OCI-LY7 (cell line): ENCODE results near the gene CABCOCO1. TPM values are rescaled to one million over a fixed set of nuclear protein-coding genes. Genes with fewer than 3 reads are reported as not detected.

Experiments
- BruUV-seq: library from RNA; stranded (reverse); fragments of 400-500 nt; replicated peaks from 2 replicates; lab custom pipeline; 2021; lab: Mats Ljungman, UMichigan
- CTCF ChIA-PET: fragments of 300-600 bp; sonication (Branson Sonifier 250); formaldehyde crosslinking; loops from one replicate; lab custom pipeline; 2022; ENCODE audit warnings: antibody characterized with exemption; ENCODE audit not compliant: unreplicated experiment; lab: Charles Lee
- POLR2A ChIA-PET: fragments of 300-600 bp; sonication (Branson Sonifier 250); formaldehyde crosslinking; loops from one replicate; lab custom pipeline; 2022; ENCODE audit warnings: antibody characterized with exemption; lab: Charles Lee
- DNase-seq: peaks from one replicate; pipeline ENCODE4 v3.0.0-alpha.2; 2015; ENCODE audit warnings: low spot score
- H2AFZ ChIP-seq: fragments of 200-600 bp; sonication (generic), shearing (Covaris generic); 2 replicates; pipeline ENCODE4 v1.6.1; 2014; ENCODE audit warnings: mild to moderate bottlenecking, antibody characterized with exemption, low read length, moderate library complexity
- H3K27ac ChIP-seq: fragments of 200-600 bp; sonication (generic); 2 replicates; pipeline ENCODE4 v1.5.1; 2014; ENCODE audit warnings: mixed run types, low read depth, mild to moderate bottlenecking, moderate library complexity, low read length, inconsistent platforms; ENCODE audit not compliant: poor library complexity, severe bottlenecking
- H3K36me3 ChIP-seq: fragments of 200-600 bp; sonication (generic); 2 replicates; pipeline ENCODE4 v1.6.1; 2014; ENCODE audit warnings: mild to moderate bottlenecking, antibody characterized with exemption, low read length, moderate library complexity, mixed read lengths; ENCODE audit not compliant: insufficient read depth
- H3K4me1 ChIP-seq: fragments of 200-600 bp; sonication (generic); 2 replicates; pipeline ENCODE4 v1.5.1; 2014; ENCODE audit warnings: mild to moderate bottlenecking, low read length; ENCODE audit not compliant: insufficient read depth, poor library complexity, severe bottlenecking
- H3K4me2 ChIP-seq: fragments of 200-600 bp; sonication (generic); 2 replicates; pipeline ENCODE4 v1.6.1; 2014; ENCODE audit warnings: mild to moderate bottlenecking, low read length
- H3K4me3 ChIP-seq: fragments of 200-600 bp; sonication (generic); 2 replicates; pipeline ENCODE4 v1.5.1; 2014; ENCODE audit warnings: mild to moderate bottlenecking, low read depth, low read length; ENCODE audit not compliant: poor library complexity, severe bottlenecking
- H3K79me2 ChIP-seq: fragments of 200-600 bp; sonication (generic); 2 replicates; pipeline ENCODE4 v1.6.1; 2016; ENCODE audit warnings: low read depth, mild to moderate bottlenecking, low read length, moderate library complexity, mixed read lengths; ENCODE audit not compliant: insufficient read depth
- H3K9me2 ChIP-seq: fragments of 200-600 bp; sonication (generic); 2 replicates; pipeline ENCODE4 v1.6.1; 2016; ENCODE audit warnings: mild to moderate bottlenecking, low read length, mixed read lengths; ENCODE audit not compliant: insufficient read depth
- H3K9me3 ChIP-seq: fragments of 200-600 bp; sonication (generic); 2 replicates; pipeline ENCODE4 v1.6.1; 2014; ENCODE audit warnings: mild to moderate bottlenecking, mixed run types, low read length, mixed read lengths
- H4K20me1 ChIP-seq: fragments of 200-600 bp; sonication (generic); 2 replicates; pipeline ENCODE4 v1.6.1; 2014; ENCODE audit warnings: mild to moderate bottlenecking, antibody characterized with exemption, low read length, moderate library complexity, mixed read lengths; ENCODE audit not compliant: insufficient read depth
- EZH2phosphoT487 ChIP-seq: fragments of 200-600 bp; sonication (generic); IDR thresholded peaks from 2 replicates; pipeline ENCODE4 v1.6.1; 2018; ENCODE audit warnings: low read depth, borderline replicate concordance, mild to moderate bottlenecking, mixed run types, antibody characterized with exemption, low read length, moderate library complexity, mixed read lengths
- intact Hi-C: fragments of 100-400 bp; cut with micrococcal nuclease; formaldehyde crosslinking; loops from one replicate; pipeline ENCODE4 v1.10.0; 2022; ENCODE audit not compliant: unreplicated experiment
- total RNA-seq, 2 experiments: library from RNA; depleted of rRNA in 1 of 2; stranded (reverse); fragments of >200 nt in 1 of 2; shearing (Covaris generic) in 1 of 2; gene quantifications; 2 replicates each; pipeline ENCODE4 v1.2.3, GENCODE V29; 2014 to 2022
- TF ChIP-seq, protein P1 (sequence below): fragments of 200-600 bp; sonication (generic); conservative IDR thresholded peaks from 2 replicates; pipeline ENCODE4 v1.5.1; 2014; ENCODE audit warnings: mild to moderate bottlenecking, antibody characterized with exemption, low read length, moderate library complexity, mixed read lengths

CABCOCO1 gene
- total RNA-seq, 2 experiments from 2014 or later: not detected

DNA sequence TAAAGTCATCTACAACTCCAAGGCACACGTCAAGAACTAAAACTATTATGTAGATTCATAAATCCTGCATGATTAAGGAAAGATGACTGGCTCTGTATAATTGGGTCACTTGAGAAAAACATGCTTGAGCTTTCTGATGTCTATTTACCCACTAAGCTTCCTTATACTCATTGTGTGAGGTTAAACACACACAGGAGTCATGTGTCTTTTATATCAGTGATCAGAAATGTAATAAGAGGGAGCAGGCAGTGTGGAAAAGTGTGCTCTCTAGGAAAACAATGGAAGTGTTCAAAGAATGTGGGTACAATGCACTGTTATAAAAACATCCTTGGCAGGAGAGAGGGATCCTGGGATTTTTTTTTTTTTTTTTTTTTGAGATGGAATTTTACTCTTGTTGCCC is 130.2 kb downstream of the CABCOCO1 start:
- no peak overlapping the region for H3K4me3 ChIP-seq
- H3K79me2 ChIP-seq: no peaks in the 10 kb centered on the region
- TF ChIP-seq EZH2phosphoT487: no peak
- TF ChIP-seq, protein P1, sequence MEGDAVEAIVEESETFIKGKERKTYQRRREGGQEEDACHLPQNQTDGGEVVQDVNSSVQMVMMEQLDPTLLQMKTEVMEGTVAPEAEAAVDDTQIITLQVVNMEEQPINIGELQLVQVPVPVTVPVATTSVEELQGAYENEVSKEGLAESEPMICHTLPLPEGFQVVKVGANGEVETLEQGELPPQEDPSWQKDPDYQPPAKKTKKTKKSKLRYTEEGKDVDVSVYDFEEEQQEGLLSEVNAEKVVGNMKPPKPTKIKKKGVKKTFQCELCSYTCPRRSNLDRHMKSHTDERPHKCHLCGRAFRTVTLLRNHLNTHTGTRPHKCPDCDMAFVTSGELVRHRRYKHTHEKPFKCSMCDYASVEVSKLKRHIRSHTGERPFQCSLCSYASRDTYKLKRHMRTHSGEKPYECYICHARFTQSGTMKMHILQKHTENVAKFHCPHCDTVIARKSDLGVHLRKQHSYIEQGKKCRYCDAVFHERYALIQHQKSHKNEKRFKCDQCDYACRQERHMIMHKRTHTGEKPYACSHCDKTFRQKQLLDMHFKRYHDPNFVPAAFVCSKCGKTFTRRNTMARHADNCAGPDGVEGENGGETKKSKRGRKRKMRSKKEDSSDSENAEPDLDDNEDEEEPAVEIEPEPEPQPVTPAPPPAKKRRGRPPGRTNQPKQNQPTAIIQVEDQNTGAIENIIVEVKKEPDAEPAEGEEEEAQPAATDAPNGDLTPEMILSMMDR: no peak
- H3K9me2 ChIP-seq: no peaks in the 10 kb centered on the region
- no peaks in the 10 kb centered on the region for H4K20me1 ChIP-seq
- POLR2A ChIA-PET: no interaction called here
- intact Hi-C loops: no loop called here
- H2AFZ ChIP-seq: no peak overlapping the region
- H3K9me3 ChIP-seq: no peaks in the 10 kb centered on the region
- H3K4me1 ChIP-seq: no peaks in the 10 kb centered on the region
- no peak overlapping the region for H3K27ac ChIP-seq
- no peaks in the 10 kb centered on the region for H3K36me3 ChIP-seq
- no peak overlapping the region for H3K4me2 ChIP-seq
- no peak for DNase-seq
- CTCF ChIA-PET: no interaction called here
- BruUV-seq: no TSS peak

DNA sequence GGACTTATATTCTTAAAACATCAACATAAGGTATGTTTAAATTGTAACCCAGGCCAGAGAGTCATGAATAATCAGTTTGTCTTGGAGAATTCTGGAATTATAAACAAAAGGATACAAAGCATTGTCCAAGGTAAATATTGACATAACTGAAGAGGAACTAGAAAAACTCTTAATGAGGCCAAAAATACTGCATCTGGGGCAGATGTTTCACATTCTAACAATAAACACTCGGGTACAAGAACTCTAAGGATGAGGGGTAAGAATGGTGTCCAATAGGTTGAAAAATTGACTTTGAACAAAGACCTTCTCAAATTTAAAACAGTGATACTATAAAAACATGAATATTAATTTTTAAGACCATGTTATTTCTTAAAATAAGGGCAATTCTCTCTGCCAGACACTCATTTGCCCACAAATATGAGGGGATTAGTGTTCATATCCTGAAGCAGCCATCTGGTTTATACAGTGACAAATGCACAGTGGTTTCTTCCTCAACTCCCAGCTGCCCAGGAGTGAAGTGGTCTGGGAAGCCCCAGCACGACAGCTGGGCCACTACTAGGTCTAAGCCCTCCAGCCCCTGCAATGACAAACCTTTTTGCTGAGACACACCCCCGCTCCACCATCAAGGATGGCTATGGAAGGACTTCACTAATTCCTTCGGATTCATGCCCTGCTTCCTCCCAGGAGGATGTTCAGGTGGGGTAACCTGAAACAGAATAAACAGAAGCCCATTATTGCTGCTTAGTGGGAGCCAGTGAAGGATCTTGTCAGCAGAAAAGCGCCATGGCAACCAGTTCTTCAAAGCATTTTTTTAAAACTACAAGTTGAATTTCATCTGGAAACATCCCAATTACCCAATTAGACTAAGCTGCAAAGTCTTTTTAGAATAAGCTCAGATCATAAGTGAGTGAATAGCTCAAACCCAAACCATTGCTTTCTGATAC is 131.3 kb downstream of the CABCOCO1 start:
- intact Hi-C loops: no loop called here
- Histone ChIP-seq H3K79me2 (no peaks in the 10 kb centered on the region), H3K4me2 (no peak overlapping the region), H3K9me2 (no peaks in the 10 kb centered on the region), H2AFZ (no peak overlapping the region), H3K27ac (no peak overlapping the region), H3K4me1 (no peaks in the 10 kb centered on the region), H3K4me3 (no peak overlapping the region), H3K9me3 (no peaks in the 10 kb centered on the region), H4K20me1 (no peaks in the 10 kb centered on the region), H3K36me3 (no peaks in the 10 kb centered on the region)
- no peak for DNase-seq
- POLR2A ChIA-PET: interaction anchor here (0.6 kb wide), 1 partner anchor 1247 kb away, joined by 3 read pairs; no protein-coding TSS in a partner anchor
- BruUV-seq: no TSS peak
- TF ChIP-seq EZH2phosphoT487: no peak
- TF ChIP-seq, protein P1: no peak
- CTCF ChIA-PET: no interaction called here

- Histone ChIP-seq H4K20me1 (no peaks in the 10 kb centered on the region), H3K9me3 (no peaks in the 10 kb centered on the region), H3K36me3 (no peaks in the 10 kb centered on the region), H3K27ac (no peak overlapping the region), H3K4me2 (no peak overlapping the region), H3K79me2 (no peaks in the 10 kb centered on the region), H3K4me1 (no peaks in the 10 kb centered on the region), H2AFZ (no peak overlapping the region), H3K9me2 (no peaks in the 10 kb centered on the region), H3K4me3 (no peak overlapping the region)
- DNase-seq: no peak
- CTCF ChIA-PET: no interaction called here
- intact Hi-C loops: no loop called here
- POLR2A ChIA-PET: interaction anchor here (0.6 kb wide), 1 partner anchor 101 kb away, joined by 3 read pairs; no protein-coding TSS in a partner anchor
- BruUV-seq: no TSS peak
- TF ChIP-seq, protein P1: no peak
- TF ChIP-seq EZH2phosphoT487: no peak
These were observed 132.4 kb downstream of the CABCOCO1 start for GRCh38 chr10:61795147-61795546.
